GM21717 (cell line): ENCODE data around the gene AAK1.
"Not testable (repeated sequence)": the region's sequence is repeated elsewhere in the genome, so short reads cannot be mapped to it uniquely, and the experiment has no call there.

Experiments
- ATAC-seq: cut with Tn5 transposase; IDR thresholded peaks from one replicate; pipeline ENCODE4 v1.9.1; 2021; ENCODE audit warnings: mild to moderate bottlenecking, moderate library complexity; ENCODE audit not compliant: unreplicated experiment

The AAK1 gene

GRCh38 chr2:69576880-69577279, 66.7 kb downstream of the AAK1 start:
- ATAC-seq, result no peak

GRCh38 chr2:69575926-69576325, 67.6 kb downstream of the AAK1 start:
- no peak for ATAC-seq

GRCh38 chr2:69575371-69575770, 68.2 kb downstream of the AAK1 start:
- not testable (repeated sequence) for ATAC-seq

- no peak for ATAC-seq
These were observed 70.9 kb downstream of the AAK1 start for GRCh38 chr2:69572641-69573040.

- ATAC-seq, result no peak
These were observed 72.3 kb downstream of the AAK1 start for GRCh38 chr2:69571189-69571588.

GRCh38 chr2:69570474-69570873, 73.1 kb downstream of the AAK1 start:
- ATAC-seq, result no peak

GRCh38 chr2:69567909-69568300, 75.6 kb downstream of the AAK1 start:
- ATAC-seq, result no peak

GRCh38 chr2:69567157-69567908, 76.2 kb downstream of the AAK1 start:
- no peak for ATAC-seq

GRCh38 chr2:69566669-69567068, 76.9 kb downstream of the AAK1 start:
- no peak for ATAC-seq

- ATAC-seq, result no peak
These were observed 78.1 kb downstream of the AAK1 start for GRCh38 chr2:69565431-69565839.

GRCh38 chr2:69564604-69565003, 78.9 kb downstream of the AAK1 start:
- ATAC-seq, result no peak

GRCh38 chr2:69563021-69563420, 80.5 kb downstream of the AAK1 start:
- ATAC-seq, result no peak

- ATAC-seq, result no peak
These were observed 82.4 kb downstream of the AAK1 start for GRCh38 chr2:69561101-69561500.

- ATAC-seq, result no peak
These were observed 83.4 kb downstream of the AAK1 start for GRCh38 chr2:69560147-69560482.

GRCh38 chr2:69559442-69560146, 83.9 kb downstream of the AAK1 start:
- no peak for ATAC-seq

- no peak for ATAC-seq
These were observed 87.5 kb downstream of the AAK1 start for GRCh38 chr2:69556008-69556407.

- no peak for ATAC-seq
These were observed 88.6 kb downstream of the AAK1 start for GRCh38 chr2:69554981-69555380.

- no peak for ATAC-seq
These were observed 89.0 kb downstream of the AAK1 start for GRCh38 chr2:69554568-69554967.

- no peak for ATAC-seq
These were observed 89.5 kb downstream of the AAK1 start for GRCh38 chr2:69553991-69554390.

- ATAC-seq, result not testable (repeated sequence)
These were observed 93.0 kb downstream of the AAK1 start for GRCh38 chr2:69550511-69550910.

GRCh38 chr2:69549421-69549820, 94.1 kb downstream of the AAK1 start:
- ATAC-seq, result no peak

- no peak for ATAC-seq
These were observed 95.4 kb downstream of the AAK1 start for GRCh38 chr2:69547984-69548715.
